Measurements from ENCODE around the gene MAP1LC3A. TPM values are rescaled to one million over a fixed set of nuclear protein-coding genes. Genes with fewer than 3 reads are reported as not detected.

Gene MAP1LC3A
- total RNA-seq, 1 donor from 2014 or later = 67.2 TPM

- DNase-seq (ENCODE audit: extremely low spot score, unreplicated experiment) = no peak
- no peak overlapping the region for H3K4me3 Mint-ChIP-seq (ENCODE audit: unreplicated experiment)
- H3K36me3 Mint-ChIP-seq (ENCODE audit: unreplicated experiment) = no peaks in the 10 kb centered on the region
- no peaks in the 10 kb centered on the region for H3K9me3 Mint-ChIP-seq (ENCODE audit: unreplicated experiment)
- H3K27me3 Mint-ChIP-seq (ENCODE audit: unreplicated experiment) = no peaks in the 10 kb centered on the region
- H3K4me1 Mint-ChIP-seq (ENCODE audit: unreplicated experiment) = no peaks in the 10 kb centered on the region
- H3K27ac Mint-ChIP-seq (ENCODE audit: unreplicated experiment) = no peak overlapping the region
- no peak for TF ChIP-seq CTCF (IDR thresholded peaks at IDR 0.05)
These were observed 11.8 kb upstream of the MAP1LC3A start for GRCh38 chr20:34546751-34547181.

- no peaks in the 10 kb centered on the region for H3K27me3 Mint-ChIP-seq (ENCODE audit: unreplicated experiment)
- H3K4me3 Mint-ChIP-seq (ENCODE audit: unreplicated experiment) = no peak overlapping the region
- DNase-seq (ENCODE audit: extremely low spot score, unreplicated experiment) = no peak
- H3K4me1 Mint-ChIP-seq (ENCODE audit: unreplicated experiment) = peaks cover 1% of the 10 kb centered on the region
- H3K27ac Mint-ChIP-seq (ENCODE audit: unreplicated experiment) = no peak overlapping the region
- no peaks in the 10 kb centered on the region for H3K9me3 Mint-ChIP-seq (ENCODE audit: unreplicated experiment)
- TF ChIP-seq CTCF (IDR thresholded peaks at IDR 0.05) = no peak
- no peaks in the 10 kb centered on the region for H3K36me3 Mint-ChIP-seq (ENCODE audit: unreplicated experiment)
These were observed 10.5 kb upstream of the MAP1LC3A start for GRCh38 chr20:34547844-34548613.

- Mint-ChIP-seq H3K27me3 (ENCODE audit: unreplicated experiment) (no peaks in the 10 kb centered on the region), H3K4me3 (ENCODE audit: unreplicated experiment) (no peak overlapping the region), H3K4me1 (ENCODE audit: unreplicated experiment) (peaks cover 1% of the 10 kb centered on the region), H3K36me3 (ENCODE audit: unreplicated experiment) (no peaks in the 10 kb centered on the region), H3K27ac (ENCODE audit: unreplicated experiment) (no peak overlapping the region), H3K9me3 (ENCODE audit: unreplicated experiment) (no peaks in the 10 kb centered on the region)
- DNase-seq (ENCODE audit: extremely low spot score, unreplicated experiment) = no peak
- no peak for TF ChIP-seq CTCF (IDR thresholded peaks at IDR 0.05)
These were observed 9.1 kb upstream of the MAP1LC3A start for GRCh38 chr20:34549291-34549928.

GRCh38 chr20:34549929-34550305 lies 8.6 kb upstream of the MAP1LC3A start:
- no peaks in the 10 kb centered on the region for H3K36me3 Mint-ChIP-seq (ENCODE audit: unreplicated experiment)
- no peaks in the 10 kb centered on the region for H3K9me3 Mint-ChIP-seq (ENCODE audit: unreplicated experiment)
- no peak for DNase-seq (ENCODE audit: extremely low spot score, unreplicated experiment)
- H3K4me3 Mint-ChIP-seq (ENCODE audit: unreplicated experiment) = no peak overlapping the region
- peaks cover 1% of the 10 kb centered on the region for H3K4me1 Mint-ChIP-seq (ENCODE audit: unreplicated experiment)
- TF ChIP-seq CTCF (IDR thresholded peaks at IDR 0.05) = no peak
- H3K27me3 Mint-ChIP-seq (ENCODE audit: unreplicated experiment) = no peaks in the 10 kb centered on the region
- H3K27ac Mint-ChIP-seq (ENCODE audit: unreplicated experiment) = no peak overlapping the region

GRCh38 chr20:34552569-34552968 lies 5.9 kb upstream of the MAP1LC3A start:
- Mint-ChIP-seq H3K9me3 (ENCODE audit: unreplicated experiment) (no peaks in the 10 kb centered on the region), H3K4me3 (ENCODE audit: unreplicated experiment) (no peak overlapping the region), H3K27me3 (ENCODE audit: unreplicated experiment) (no peaks in the 10 kb centered on the region), H3K27ac (ENCODE audit: unreplicated experiment) (no peak overlapping the region), H3K4me1 (ENCODE audit: unreplicated experiment) (peaks cover 4% of the 10 kb centered on the region), H3K36me3 (ENCODE audit: unreplicated experiment) (no peaks in the 10 kb centered on the region)
- TF ChIP-seq CTCF (IDR thresholded peaks at IDR 0.05) = no peak
- no peak for DNase-seq (ENCODE audit: extremely low spot score, unreplicated experiment)
